ENCODE results near the gene COG3. TPM values are rescaled to one million over a fixed set of nuclear protein-coding genes. Genes with fewer than 3 reads are reported as not detected.

The COG3 gene
- total and polyA plus RNA-seq, 12 donors, result 21.9 to 70.1 (median 34.0) TPM

GRCh38 chr13:45501175-45501526 lies 36.4 kb downstream of the COG3 start:
- WGBS, 4 donors, result 91 to 96% (median 96%) methylated on average over 1 of the region's 1 CpG
- no peaks in the 10 kb centered on the region for H3K9me3 ChIP-seq (replicated peaks in 1 of 3)
- no peak overlapping the region for H3K27ac ChIP-seq
- TF ChIP-seq POLR2A (IDR thresholded peaks at IDR 0.05) (no peak), CTCF (IDR thresholded peaks at IDR 0.05) (no peak)
- no peak overlapping the region for H3K4me3 ChIP-seq
- no peak for DNase-seq
- H3K27me3 ChIP-seq, result no peaks in the 10 kb centered on the region
- H3K36me3 ChIP-seq (replicated peaks in 1 of 2), result peaks cover 0 to 67% of the 10 kb centered on the region in 2 donors
- intact Hi-C loops (cut with DNase I), result no loop called here
- H3K4me1 ChIP-seq (replicated peaks in 1 of 2), result no peaks in the 10 kb centered on the region

- DNase-seq, result no peak
- intact Hi-C loops (cut with DNase I), result no loop called here
- no peak for TF ChIP-seq CTCF (IDR thresholded peaks at IDR 0.05)
- no peak for TF ChIP-seq POLR2A (IDR thresholded peaks at IDR 0.05)
- no peaks in the 10 kb centered on the region for H3K4me1 ChIP-seq (replicated peaks in 1 of 2)
- H3K36me3 ChIP-seq (replicated peaks in 1 of 2), result peaks cover 0 to 71% of the 10 kb centered on the region in 2 donors
- no peaks in the 10 kb centered on the region for H3K27me3 ChIP-seq
- H3K27ac ChIP-seq, result no peak overlapping the region
- H3K9me3 ChIP-seq (replicated peaks in 1 of 3), result no peaks in the 10 kb centered on the region
- H3K4me3 ChIP-seq, result no peak overlapping the region
Observed at GRCh38 chr13:45503658-45504057, 38.9 kb downstream of the COG3 start.

DNA sequence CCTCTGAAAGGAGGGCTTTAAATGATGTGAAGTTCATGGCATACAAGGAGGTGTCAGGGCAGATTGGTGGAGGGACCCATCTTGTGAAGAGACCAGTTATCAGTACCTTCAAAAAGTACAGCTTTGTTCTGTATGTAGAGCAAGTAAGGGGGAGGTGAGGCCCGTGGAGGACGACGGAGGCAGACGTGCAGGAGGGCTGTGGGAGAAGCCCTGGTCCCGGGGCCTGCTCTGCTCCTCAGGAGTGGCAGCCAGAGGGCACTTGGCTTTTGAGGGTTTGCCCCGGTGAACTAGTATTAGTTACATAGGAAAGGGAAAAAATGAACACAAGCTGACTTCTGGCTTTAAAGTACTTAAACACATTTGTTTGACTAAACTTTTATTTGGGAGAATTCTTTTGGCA lies 42.1 kb downstream of the COG3 start:
- H3K9me3 ChIP-seq (replicated peaks in 1 of 3), result no peaks in the 10 kb centered on the region
- no peaks in the 10 kb centered on the region for H3K27me3 ChIP-seq
- H3K4me3 ChIP-seq, result no peak overlapping the region
- peaks cover 0 to 4% of the 10 kb centered on the region in 2 donors for H3K4me1 ChIP-seq (replicated peaks in 1 of 2)
- intact Hi-C loops (cut with DNase I), result no loop called here
- H3K27ac ChIP-seq, result no peak overlapping the region
- no peak for DNase-seq
- no peak for TF ChIP-seq CTCF (IDR thresholded peaks at IDR 0.05)
- TF ChIP-seq POLR2A (IDR thresholded peaks at IDR 0.05), result no peak
- 83 to 90% (median 86%) methylated on average over 6 of the region's 6 CpGs for WGBS, 4 donors
- peaks cover 0 to 75% of the 10 kb centered on the region in 2 donors for H3K36me3 ChIP-seq (replicated peaks in 1 of 2)

DNA sequence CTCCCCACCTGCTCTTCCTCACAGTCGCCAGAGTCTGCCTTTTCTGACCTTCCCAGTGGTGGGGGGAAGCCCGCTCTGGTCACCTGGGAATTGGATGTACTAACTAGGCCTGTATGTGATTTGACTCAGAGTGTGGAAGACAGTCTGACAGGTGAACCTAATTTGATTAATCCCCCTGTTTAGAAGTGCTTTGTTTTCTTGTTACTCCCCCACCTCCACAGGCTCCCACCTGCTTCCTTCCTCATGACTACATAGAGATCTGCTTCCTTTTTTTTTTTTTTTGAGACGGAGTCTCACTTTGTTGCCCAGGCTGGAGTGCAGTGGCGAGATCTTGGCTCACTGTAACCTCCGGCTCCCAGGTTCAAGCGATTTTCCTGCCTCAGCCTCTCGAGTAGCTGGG lies 44.0 kb downstream of the COG3 start:
- DNase-seq, result no peak
- H3K36me3 ChIP-seq (replicated peaks in 1 of 2), result peaks cover 0 to 74% of the 10 kb centered on the region in 2 donors
- H3K9me3 ChIP-seq (replicated peaks in 1 of 3), result no peaks in the 10 kb centered on the region
- no peak overlapping the region for H3K4me3 ChIP-seq
- 84 to 88% (median 86%) methylated on average over 7 of the region's 7 CpGs for WGBS, 4 donors
- intact Hi-C loops (cut with DNase I), result no loop called here
- H3K27me3 ChIP-seq, result no peaks in the 10 kb centered on the region
- H3K27ac ChIP-seq, result no peak overlapping the region
- H3K4me1 ChIP-seq (replicated peaks in 1 of 2), result peaks cover 0 to 6% of the 10 kb centered on the region in 2 donors
- TF ChIP-seq POLR2A (IDR thresholded peaks at IDR 0.05) (no peak), CTCF (IDR thresholded peaks at IDR 0.05) (no peak)
